ENCODE measurements around the gene DBI. TPM values are rescaled to one million over a fixed set of nuclear protein-coding genes. Genes with fewer than 3 reads are reported as not detected.
A peak's percentile ranks its signal among the peaks of the same experiment; 100 is the strongest.

Gene DBI
- 172 TPM for total RNA-seq
- long read RNA-seq, transcript DBI-202 (4 exons, 637 nt) = major isoform, 105 of 110 reads
- long read RNA-seq, partial matches to known transcripts = 1 of 110 reads
- long read RNA-seq, other reads (novel, unspliced or antisense) = 1 of 110 reads

- ATAC-seq = peak; percentile 98 to 99
- no peak for TF ChIP-seq CTCF (IDR thresholded peaks at IDR 0.05)
- H3K4me3 ChIP-seq = peak within 1 kb of the TSS; percentile 83
- intact Hi-C loops (cut with DNase I) = no loop called here
- H3K36me3 ChIP-seq = peaks cover 36% of the 10 kb centered on the region
- H3K4me1 ChIP-seq = peaks cover 42% of the 10 kb centered on the region
- H3K27me3 ChIP-seq (ENCODE audit: low read depth) = no peaks in the 10 kb centered on the region
- no peaks in the 10 kb centered on the region for H3K9me3 ChIP-seq
- H3K27ac ChIP-seq = peak within 1 kb of the TSS; percentile 91
- peak; percentile 96 for DNase-seq
Measured at GRCh38 chr2:119366649-119367471, at the start of gene DBI, which contains the start of gene C2orf76. Gene DBI (plus strand): TSS chr2:119366977. CDS start chr2:119367052, 75 bp downstream. Gene C2orf76 (minus strand): TSS chr2:119366834. CDS start chr2:119339959, 26,875 bp downstream.

- no peak overlapping the region for H3K4me3 ChIP-seq
- intact Hi-C loops (cut with DNase I) = no loop called here
Measured at GRCh38 chr2:119317554-119317953, 49.2 kb upstream of the DBI start.

GRCh38 chr2:119319593-119319992 is 47.2 kb upstream of the DBI start:
- ATAC-seq (no peak), DNase-seq (no peak)
- intact Hi-C loops (cut with DNase I) = no loop called here
- Histone ChIP-seq H3K27me3 (ENCODE audit: low read depth) (no peaks in the 10 kb centered on the region), H3K36me3 (no peaks in the 10 kb centered on the region), H3K27ac (no peak overlapping the region), H3K9me3 (no peaks in the 10 kb centered on the region), H3K4me3 (no peak overlapping the region), H3K4me1 (no peaks in the 10 kb centered on the region)
- TF ChIP-seq CTCF (IDR thresholded peaks at IDR 0.05) = no peak

More at GRCh38 chr2:119317554-119317953, 49.2 kb upstream of the DBI start:
- Histone ChIP-seq H3K4me1 (no peaks in the 10 kb centered on the region), H3K36me3 (no peaks in the 10 kb centered on the region), H3K27ac (no peak overlapping the region), H3K9me3 (no peaks in the 10 kb centered on the region), H3K27me3 (ENCODE audit: low read depth) (no peaks in the 10 kb centered on the region)
- no peak for ATAC-seq
- no peak for DNase-seq
- no peak for TF ChIP-seq CTCF (IDR thresholded peaks at IDR 0.05)

GRCh38 chr2:119323459-119323858 is 43.3 kb upstream of the DBI start:
- Histone ChIP-seq H3K4me3 (no peak overlapping the region), H3K36me3 (no peaks in the 10 kb centered on the region), H3K4me1 (no peaks in the 10 kb centered on the region), H3K9me3 (no peaks in the 10 kb centered on the region), H3K27me3 (ENCODE audit: low read depth) (no peaks in the 10 kb centered on the region), H3K27ac (no peak overlapping the region)
- no peak for ATAC-seq
- DNase-seq = no peak
- no peak for TF ChIP-seq CTCF (IDR thresholded peaks at IDR 0.05)
- intact Hi-C loops (cut with DNase I) = no loop called here

- no peak for ATAC-seq
Measured at GRCh38 chr2:119324685-119325270, 42.0 kb upstream of the DBI start.

More at GRCh38 chr2:119324685-119325270, 42.0 kb upstream of the DBI start:
- H3K4me3 ChIP-seq = no peak overlapping the region
- no peaks in the 10 kb centered on the region for H3K4me1 ChIP-seq
- no peak for TF ChIP-seq CTCF (IDR thresholded peaks at IDR 0.05)
- H3K36me3 ChIP-seq = no peaks in the 10 kb centered on the region
- H3K27ac ChIP-seq = no peak overlapping the region
- no peaks in the 10 kb centered on the region for H3K9me3 ChIP-seq
- no peaks in the 10 kb centered on the region for H3K27me3 ChIP-seq (ENCODE audit: low read depth)
- intact Hi-C loops (cut with DNase I) = no loop called here
- no peak for DNase-seq
